ENCODE measurements around the gene P3H1.
"Not testable (repeated sequence)": the region's sequence is repeated elsewhere in the genome, so short reads cannot be mapped to it uniquely, and the experiment has no call there.

Gene P3H1, protein sequence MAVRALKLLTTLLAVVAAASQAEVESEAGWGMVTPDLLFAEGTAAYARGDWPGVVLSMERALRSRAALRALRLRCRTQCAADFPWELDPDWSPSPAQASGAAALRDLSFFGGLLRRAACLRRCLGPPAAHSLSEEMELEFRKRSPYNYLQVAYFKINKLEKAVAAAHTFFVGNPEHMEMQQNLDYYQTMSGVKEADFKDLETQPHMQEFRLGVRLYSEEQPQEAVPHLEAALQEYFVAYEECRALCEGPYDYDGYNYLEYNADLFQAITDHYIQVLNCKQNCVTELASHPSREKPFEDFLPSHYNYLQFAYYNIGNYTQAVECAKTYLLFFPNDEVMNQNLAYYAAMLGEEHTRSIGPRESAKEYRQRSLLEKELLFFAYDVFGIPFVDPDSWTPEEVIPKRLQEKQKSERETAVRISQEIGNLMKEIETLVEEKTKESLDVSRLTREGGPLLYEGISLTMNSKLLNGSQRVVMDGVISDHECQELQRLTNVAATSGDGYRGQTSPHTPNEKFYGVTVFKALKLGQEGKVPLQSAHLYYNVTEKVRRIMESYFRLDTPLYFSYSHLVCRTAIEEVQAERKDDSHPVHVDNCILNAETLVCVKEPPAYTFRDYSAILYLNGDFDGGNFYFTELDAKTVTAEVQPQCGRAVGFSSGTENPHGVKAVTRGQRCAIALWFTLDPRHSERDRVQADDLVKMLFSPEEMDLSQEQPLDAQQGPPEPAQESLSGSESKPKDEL

DNA sequence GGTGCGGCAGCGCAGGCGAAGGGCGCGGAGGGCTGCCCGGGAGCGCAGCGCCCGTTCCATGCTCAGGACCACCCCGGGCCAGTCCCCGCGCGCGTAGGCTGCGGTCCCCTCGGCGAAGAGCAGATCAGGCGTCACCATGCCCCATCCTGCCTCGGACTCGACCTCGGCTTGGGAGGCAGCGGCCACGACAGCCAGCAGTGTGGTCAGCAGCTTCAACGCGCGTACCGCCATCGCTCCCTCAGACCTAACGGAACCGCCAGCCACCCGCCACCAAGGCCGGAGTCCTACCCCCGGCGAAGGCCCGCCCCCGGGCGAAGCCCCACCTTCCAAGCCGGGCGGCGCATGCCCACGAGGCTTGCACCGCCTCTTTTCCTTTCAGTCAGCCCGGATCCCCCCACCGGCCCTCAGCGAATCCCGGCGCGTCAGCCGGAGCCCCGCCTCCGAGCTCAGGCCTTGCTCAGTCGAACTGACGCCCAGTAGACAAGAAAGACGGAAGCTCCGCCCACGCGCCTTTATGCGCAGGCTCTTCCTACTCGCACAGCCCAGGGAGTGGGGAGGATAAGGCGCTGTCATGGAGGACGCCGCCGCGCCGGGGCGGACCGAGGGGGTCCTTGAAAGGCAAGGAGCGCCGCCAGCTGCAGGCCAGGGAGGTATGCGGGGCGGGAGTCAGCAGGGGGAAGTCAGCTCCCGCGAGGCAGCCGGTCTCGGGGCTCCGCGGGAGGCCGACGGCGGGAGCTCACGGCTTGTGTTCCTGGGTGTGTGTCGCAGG, at the start of gene P3H1, which contains the start of gene C1orf50:
Gene P3H1 (minus strand): TSS at position 288 of the 769 bp plus-strand sequence. CDS start 57 bp downstream, at position 231.
Gene C1orf50 (plus strand): TSS at position 509 of the 769 bp plus-strand sequence. CDS start 63 bp downstream, at position 572.
- peak within 1 kb of the TSS; percentile 95 for H3K9ac ChIP-seq (ENCODE audit: low read length)
- H3K27me3 ChIP-seq (ENCODE audit: control insufficient read depth, insufficient read depth, low read length), result no peaks in the 10 kb centered on the region
- H3K4me1 ChIP-seq (ENCODE audit: control insufficient read depth, insufficient read depth, low read length), result peaks cover 10% of the 10 kb centered on the region
- H3K4me3 ChIP-seq (ENCODE audit: low read length), result peak within 1 kb of the TSS; percentile 83
- H3K9me3 ChIP-seq (ENCODE audit: control insufficient read depth, low read length), result no peaks in the 10 kb centered on the region
- no peaks in the 10 kb centered on the region for H3K36me3 ChIP-seq (ENCODE audit: control insufficient read depth, insufficient read depth, low read length)

DNA sequence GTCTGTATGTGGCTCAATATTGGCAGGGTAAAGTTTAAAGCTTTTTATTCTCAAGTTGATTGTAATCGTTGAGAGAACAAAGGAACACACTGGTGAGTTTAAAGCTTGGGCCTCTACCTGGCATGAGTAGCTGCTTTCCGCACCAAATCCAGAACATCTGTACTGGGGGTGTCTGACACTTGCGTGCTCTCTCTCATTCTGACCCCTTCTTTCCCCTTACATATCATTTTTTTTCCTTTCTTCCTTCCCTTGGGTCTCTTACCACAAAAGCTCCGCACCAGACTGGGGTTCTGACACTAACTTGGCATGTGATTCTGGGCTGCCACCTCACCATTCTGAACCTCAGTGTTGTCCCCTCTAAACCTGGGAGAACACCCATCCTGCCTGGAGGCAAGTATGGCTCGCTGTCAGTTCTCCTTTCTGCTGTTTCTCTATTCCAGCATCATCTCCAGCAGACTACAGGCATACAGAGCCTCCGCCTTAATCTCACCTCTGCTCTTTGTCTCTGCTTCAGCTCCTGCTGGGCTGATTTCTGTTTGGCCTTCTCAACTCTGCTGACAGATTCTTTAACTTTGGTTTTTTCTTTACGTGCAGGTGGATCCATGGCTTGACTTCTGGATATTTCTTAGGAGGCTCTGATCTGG, 49.2 kb upstream of the P3H1 start:
- Histone ChIP-seq H3K27me3 (ENCODE audit: control insufficient read depth, insufficient read depth, low read length) (no peaks in the 10 kb centered on the region), H3K9me3 (ENCODE audit: control insufficient read depth, low read length) (no peaks in the 10 kb centered on the region), H3K9ac (ENCODE audit: low read length) (peak overlapping the region; percentile 53), H3K36me3 (ENCODE audit: control insufficient read depth, insufficient read depth, low read length) (no peaks in the 10 kb centered on the region), H3K4me1 (ENCODE audit: control insufficient read depth, insufficient read depth, low read length) (peaks cover 11% of the 10 kb centered on the region), H3K4me3 (ENCODE audit: low read length) (peak overlapping the region; percentile 34)

DNA sequence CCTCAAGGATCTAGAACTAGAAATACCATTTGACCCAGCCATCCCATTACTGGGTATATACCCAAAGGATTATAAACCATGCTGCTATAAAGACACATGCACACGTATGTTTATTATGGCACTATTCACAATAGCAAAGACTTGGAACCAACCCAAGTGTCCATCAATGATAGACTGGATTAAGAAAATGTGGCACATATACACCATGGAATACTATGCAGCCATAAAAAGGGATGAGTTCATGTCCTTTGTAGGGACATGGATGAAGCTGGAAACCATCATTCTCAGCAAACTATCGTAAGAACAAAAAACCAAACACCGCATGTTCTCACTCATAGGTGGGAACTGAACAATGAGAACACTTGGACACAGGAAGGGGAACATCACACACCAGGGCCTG, 48.0 kb upstream of the P3H1 start:
- not testable (repeated sequence) for H3K27me3 ChIP-seq (ENCODE audit: control insufficient read depth, insufficient read depth, low read length); H3K4me3 ChIP-seq (ENCODE audit: low read length); H3K36me3 ChIP-seq (ENCODE audit: control insufficient read depth, insufficient read depth, low read length); H3K9ac ChIP-seq (ENCODE audit: low read length); H3K9me3 ChIP-seq (ENCODE audit: control insufficient read depth, low read length)
- H3K4me1 ChIP-seq (ENCODE audit: control insufficient read depth, insufficient read depth, low read length), result peaks cover 11% of the 10 kb centered on the region

DNA sequence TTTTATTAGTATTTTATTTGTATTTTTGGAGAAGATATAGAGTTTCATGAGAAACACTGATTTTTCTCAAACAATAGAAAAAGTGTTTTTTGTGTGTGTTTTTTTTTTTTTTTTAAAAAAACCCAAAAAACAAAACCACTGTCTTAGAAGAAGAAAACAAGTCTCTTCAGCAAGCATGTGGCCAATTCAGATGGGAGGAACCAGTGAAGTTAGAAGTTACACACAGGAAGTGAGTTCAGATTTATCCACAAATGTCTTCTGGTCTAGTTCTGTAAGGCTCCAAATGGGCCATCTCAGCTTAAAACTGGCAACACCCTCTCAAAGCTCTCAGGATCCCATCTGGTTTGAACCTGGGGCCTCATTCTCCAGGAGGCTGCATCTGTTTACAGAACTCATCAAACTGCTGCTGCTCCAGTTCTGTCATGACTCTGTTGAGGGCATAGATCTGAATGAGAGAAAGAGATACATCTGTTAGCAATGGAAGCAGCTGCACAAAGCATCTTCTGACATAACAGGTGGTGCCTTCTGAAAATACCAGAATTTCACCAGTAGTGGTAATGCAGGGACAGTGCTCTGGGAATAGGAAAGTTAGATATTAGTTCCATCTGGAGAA, 40.3 kb upstream of the P3H1 start:
- Histone ChIP-seq H3K9me3 (ENCODE audit: control insufficient read depth, low read length) (no peaks in the 10 kb centered on the region), H3K9ac (ENCODE audit: low read length) (no peak overlapping the region), H3K4me3 (ENCODE audit: low read length) (no peak overlapping the region), H3K27me3 (ENCODE audit: control insufficient read depth, insufficient read depth, low read length) (no peaks in the 10 kb centered on the region), H3K4me1 (ENCODE audit: control insufficient read depth, insufficient read depth, low read length) (no peaks in the 10 kb centered on the region), H3K36me3 (ENCODE audit: control insufficient read depth, insufficient read depth, low read length) (no peaks in the 10 kb centered on the region)

DNA sequence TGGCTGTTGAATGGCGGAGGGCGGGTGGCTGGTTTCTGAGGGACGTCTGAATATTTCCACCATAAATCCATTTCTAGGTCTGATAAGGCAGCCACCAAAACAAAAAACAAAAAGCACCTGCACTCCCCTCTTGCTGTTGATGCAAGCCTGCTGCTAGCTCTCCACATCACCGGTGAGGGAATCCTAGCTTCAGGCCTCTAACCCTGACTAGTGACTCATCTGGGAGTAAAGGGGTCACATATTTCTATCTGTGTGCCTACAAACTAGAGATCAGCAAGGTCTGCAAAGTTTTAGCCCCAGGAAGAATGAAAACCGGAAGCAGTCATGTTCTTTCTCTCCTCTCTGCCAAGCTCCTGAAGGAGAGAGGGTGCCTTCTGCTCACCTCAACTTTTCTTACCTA, 39.8 kb upstream of the P3H1 start:
- H3K36me3 ChIP-seq (ENCODE audit: control insufficient read depth, insufficient read depth, low read length), result no peaks in the 10 kb centered on the region
- H3K9me3 ChIP-seq (ENCODE audit: control insufficient read depth, low read length), result no peaks in the 10 kb centered on the region
- H3K27me3 ChIP-seq (ENCODE audit: control insufficient read depth, insufficient read depth, low read length), result no peaks in the 10 kb centered on the region
- H3K4me1 ChIP-seq (ENCODE audit: control insufficient read depth, insufficient read depth, low read length), result no peaks in the 10 kb centered on the region
- H3K4me3 ChIP-seq (ENCODE audit: low read length), result no peak overlapping the region
- H3K9ac ChIP-seq (ENCODE audit: low read length), result no peak overlapping the region

DNA sequence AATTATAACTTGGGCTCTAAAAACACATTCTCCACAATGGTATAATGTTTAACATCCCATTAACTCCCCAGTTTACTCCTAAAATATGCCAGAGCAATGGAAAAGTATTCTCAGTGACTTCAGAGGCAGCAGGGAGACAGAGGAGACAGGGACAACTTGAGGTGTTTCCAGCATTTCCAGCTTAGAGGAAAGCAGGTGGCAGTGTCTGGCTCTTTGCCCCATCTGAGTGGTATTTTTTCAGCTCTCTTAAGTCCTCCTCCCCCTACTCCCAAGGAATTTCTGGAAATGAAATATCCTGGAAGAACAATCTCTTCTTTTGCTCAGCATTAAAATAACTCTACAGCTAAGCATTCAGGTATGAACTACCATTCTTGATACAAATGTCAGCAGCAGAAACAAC, 39.3 kb upstream of the P3H1 start:
- Histone ChIP-seq H3K36me3 (ENCODE audit: control insufficient read depth, insufficient read depth, low read length) (no peaks in the 10 kb centered on the region), H3K9ac (ENCODE audit: low read length) (no peak overlapping the region), H3K4me3 (ENCODE audit: low read length) (no peak overlapping the region), H3K4me1 (ENCODE audit: control insufficient read depth, insufficient read depth, low read length) (no peaks in the 10 kb centered on the region), H3K27me3 (ENCODE audit: control insufficient read depth, insufficient read depth, low read length) (no peaks in the 10 kb centered on the region), H3K9me3 (ENCODE audit: control insufficient read depth, low read length) (no peaks in the 10 kb centered on the region)

DNA sequence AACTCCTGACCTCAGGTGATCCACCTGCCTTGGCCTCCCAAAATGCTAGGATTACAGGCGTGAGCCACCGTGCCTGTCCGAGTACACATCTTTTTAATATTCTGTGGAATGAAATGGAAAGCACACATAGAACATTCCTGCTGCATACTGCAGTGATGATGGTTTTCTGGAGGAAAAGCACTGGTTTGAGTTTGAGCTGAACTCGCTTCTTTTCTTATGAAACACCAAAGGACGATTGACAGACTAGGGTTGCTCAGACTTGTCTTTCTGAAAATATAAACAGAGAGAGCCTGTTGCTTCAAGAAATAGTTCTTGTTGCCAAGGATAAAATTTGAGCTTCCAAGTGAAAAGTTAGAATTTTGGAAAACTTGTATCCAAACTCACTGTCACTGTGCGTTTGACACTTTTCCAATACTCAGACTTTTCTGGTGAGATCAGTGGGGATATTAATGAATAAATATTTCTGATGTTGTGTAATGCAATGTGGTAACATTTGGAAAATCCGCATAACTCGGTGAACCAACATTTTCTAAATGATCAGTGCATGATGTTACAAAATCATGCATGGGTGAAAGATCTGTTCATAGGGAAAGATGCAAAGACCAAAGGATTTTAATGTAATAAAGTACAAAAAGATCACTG, 35.1 kb upstream of the P3H1 start:
- Histone ChIP-seq H3K9ac (ENCODE audit: low read length) (no peak overlapping the region), H3K4me1 (ENCODE audit: control insufficient read depth, insufficient read depth, low read length) (no peaks in the 10 kb centered on the region), H3K4me3 (ENCODE audit: low read length) (no peak overlapping the region), H3K9me3 (ENCODE audit: control insufficient read depth, low read length) (no peaks in the 10 kb centered on the region), H3K27me3 (ENCODE audit: control insufficient read depth, insufficient read depth, low read length) (peaks cover 4% of the 10 kb centered on the region), H3K36me3 (ENCODE audit: control insufficient read depth, insufficient read depth, low read length) (no peaks in the 10 kb centered on the region)

DNA sequence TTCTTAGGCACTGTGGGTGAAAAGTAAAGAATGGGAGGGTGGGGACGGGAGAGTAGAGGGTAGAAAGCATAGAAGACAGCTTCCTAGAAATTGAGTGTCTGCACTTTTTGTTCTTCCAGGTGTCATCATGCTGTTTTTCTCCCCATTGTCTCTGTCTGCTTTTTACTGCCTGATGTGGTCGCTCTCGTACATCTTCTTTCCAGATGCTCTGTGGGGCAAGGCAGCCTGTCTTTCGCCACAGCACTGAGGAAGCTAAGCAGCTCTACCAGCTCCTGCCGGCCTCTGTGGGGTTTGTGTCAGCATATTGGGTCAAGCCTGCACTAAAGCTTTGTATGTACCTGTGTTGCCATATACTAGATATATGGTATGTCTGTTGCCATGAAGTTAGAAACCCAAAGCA, 31.2 kb upstream of the P3H1 start:
- Histone ChIP-seq H3K9me3 (ENCODE audit: control insufficient read depth, low read length) (no peaks in the 10 kb centered on the region), H3K27me3 (ENCODE audit: control insufficient read depth, insufficient read depth, low read length) (peaks cover 4% of the 10 kb centered on the region), H3K4me3 (ENCODE audit: low read length) (no peak overlapping the region), H3K36me3 (ENCODE audit: control insufficient read depth, insufficient read depth, low read length) (no peaks in the 10 kb centered on the region), H3K9ac (ENCODE audit: low read length) (no peak overlapping the region), H3K4me1 (ENCODE audit: control insufficient read depth, insufficient read depth, low read length) (no peaks in the 10 kb centered on the region)

DNA sequence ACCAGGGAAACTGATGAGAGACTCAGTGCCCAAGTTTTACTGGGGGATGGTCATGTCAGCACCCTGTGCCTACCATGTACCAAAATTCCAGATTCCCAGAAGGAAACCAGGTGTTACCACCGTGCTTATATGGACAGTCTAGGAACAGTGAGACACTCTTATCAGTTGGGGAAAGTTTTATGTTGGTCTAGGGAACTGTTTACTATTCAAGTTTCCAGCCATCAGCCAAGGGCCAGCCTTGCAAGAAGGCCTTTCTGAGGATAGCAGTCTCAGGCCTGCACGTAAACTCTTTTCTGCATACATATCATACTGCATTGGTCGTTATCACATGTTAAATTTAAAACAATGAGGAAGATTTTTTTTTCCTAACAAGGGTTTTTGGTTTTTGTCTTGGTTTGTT, 30.6 kb upstream of the P3H1 start:
- Histone ChIP-seq H3K4me3 (ENCODE audit: low read length) (no peak overlapping the region), H3K4me1 (ENCODE audit: control insufficient read depth, insufficient read depth, low read length) (no peaks in the 10 kb centered on the region), H3K36me3 (ENCODE audit: control insufficient read depth, insufficient read depth, low read length) (no peaks in the 10 kb centered on the region), H3K9ac (ENCODE audit: low read length) (no peak overlapping the region), H3K27me3 (ENCODE audit: control insufficient read depth, insufficient read depth, low read length) (peaks cover 4% of the 10 kb centered on the region), H3K9me3 (ENCODE audit: control insufficient read depth, low read length) (no peaks in the 10 kb centered on the region)

DNA sequence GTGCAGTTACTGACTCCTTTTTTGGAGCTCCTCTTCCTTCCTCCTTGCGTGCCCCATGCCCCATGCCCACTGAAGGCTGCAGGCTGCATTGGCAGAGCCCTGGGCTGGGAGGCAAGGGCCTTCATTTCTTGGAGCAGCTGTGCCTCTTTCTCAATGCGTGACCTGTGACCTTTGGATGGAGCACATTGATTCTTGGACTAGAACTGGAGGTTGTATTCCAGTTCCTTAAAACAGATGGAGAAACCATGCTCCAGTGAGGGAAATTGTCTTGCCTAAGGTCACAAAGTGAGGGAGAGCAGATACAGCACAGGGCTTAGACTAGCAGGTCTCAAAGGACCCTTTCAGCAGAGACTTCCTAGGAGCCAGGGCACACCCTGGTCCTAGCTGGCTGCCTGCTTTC, 27.0 kb upstream of the P3H1 start:
- H3K36me3 ChIP-seq (ENCODE audit: control insufficient read depth, insufficient read depth, low read length), result no peaks in the 10 kb centered on the region
- no peak overlapping the region for H3K4me3 ChIP-seq (ENCODE audit: low read length)
- H3K27me3 ChIP-seq (ENCODE audit: control insufficient read depth, insufficient read depth, low read length), result no peaks in the 10 kb centered on the region
- no peak overlapping the region for H3K9ac ChIP-seq (ENCODE audit: low read length)
- H3K9me3 ChIP-seq (ENCODE audit: control insufficient read depth, low read length), result no peaks in the 10 kb centered on the region
- H3K4me1 ChIP-seq (ENCODE audit: control insufficient read depth, insufficient read depth, low read length), result no peaks in the 10 kb centered on the region

DNA sequence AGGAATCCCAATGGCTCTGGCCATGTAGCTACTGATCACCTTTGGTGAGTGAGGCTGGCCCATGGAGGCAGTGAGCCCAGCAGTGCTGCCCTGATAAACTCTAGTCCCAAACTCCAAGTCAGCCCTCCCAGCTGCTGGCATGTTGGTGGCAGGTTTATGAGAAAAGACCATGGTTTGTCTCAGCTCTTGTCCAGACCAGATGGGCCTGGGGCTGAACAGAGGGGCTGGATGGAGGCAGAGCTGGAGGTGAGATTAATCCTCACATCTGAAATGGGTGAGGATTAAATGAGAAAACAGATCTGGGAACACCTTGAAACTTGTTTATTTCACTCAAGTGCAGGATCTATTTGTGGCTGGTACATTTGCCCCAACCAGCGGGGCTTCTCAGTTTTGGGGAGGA, 21.2 kb upstream of the P3H1 start:
- no peaks in the 10 kb centered on the region for H3K36me3 ChIP-seq (ENCODE audit: control insufficient read depth, insufficient read depth, low read length)
- H3K27me3 ChIP-seq (ENCODE audit: control insufficient read depth, insufficient read depth, low read length), result peaks cover 13% of the 10 kb centered on the region
- H3K9me3 ChIP-seq (ENCODE audit: control insufficient read depth, low read length), result no peaks in the 10 kb centered on the region
- peaks cover 7% of the 10 kb centered on the region for H3K4me1 ChIP-seq (ENCODE audit: control insufficient read depth, insufficient read depth, low read length)
- no peak overlapping the region for H3K9ac ChIP-seq (ENCODE audit: low read length)
- H3K4me3 ChIP-seq (ENCODE audit: low read length), result no peak overlapping the region

Measured in mucosa of stomach (tissue), 1 donor.